Spleen (tissue), 11 donors: Measurements from ENCODE around the gene CCL27. TPM values are rescaled to one million over a fixed set of nuclear protein-coding genes. Genes with fewer than 3 reads are reported as not detected.
A peak's percentile ranks its signal among the peaks of the same experiment; 100 is the strongest.
"Not testable (repeated sequence)": the region's sequence is repeated elsewhere in the genome, so short reads cannot be mapped to it uniquely, and the experiment has no call there.

ENCODE experiments used
- DNase-seq: peaks from one replicate; pipeline ENCODE4 v3.0.0-alpha.2; 2020
- H3K27ac ChIP-seq, 8 donors: fragments of 200-600 bp; sonication (generic) in 7 of 8; 1 replicate in 4 of 8; 2 replicates in 4 of 8; pipeline versions ENCODE4 v1.5.0 to v1.8.0; 2016 to 2021; ENCODE audit warnings: inconsistent platforms in 4 of 8, mild to moderate bottlenecking in 4 of 8, moderate library complexity in 1 of 8
- H3K27me3 ChIP-seq, 7 donors: fragments of 200-600 bp; sonication (generic) in 6 of 7; replicated peaks in 1 of 7; 1 replicate in 4 of 7; 2 replicates in 3 of 7; pipeline versions ENCODE4 v1.5.0 to v1.8.0; 2016 to 2021; ENCODE audit warnings: inconsistent platforms in 3 of 7, mild to moderate bottlenecking in 1 of 7
- H3K36me3 ChIP-seq, 6 donors: fragments of 200-600 bp; sonication (generic) in 5 of 6; 1 replicate in 4 of 6; 2 replicates in 2 of 6; pipeline versions ENCODE4 v1.5.0 to v1.8.0; 2016 to 2021; ENCODE audit warnings: inconsistent platforms in 2 of 6
- H3K4me1 ChIP-seq, 6 donors: fragments of 200-600 bp; sonication (generic) in 5 of 6; 1 replicate in 3 of 6; 2 replicates in 3 of 6; pipeline versions ENCODE4 v1.5.0 to v1.8.0; 2016 to 2021; ENCODE audit warnings: inconsistent platforms in 3 of 6
- H3K4me3 ChIP-seq, 8 donors: fragments of 200-600 bp; sonication (generic) in 7 of 8; 1 replicate in 4 of 8; 2 replicates in 4 of 8; pipeline versions ENCODE4 v1.5.0 to v1.8.0; 2016 to 2021; ENCODE audit warnings: inconsistent platforms in 4 of 8, mild to moderate bottlenecking in 4 of 8, moderate library complexity in 2 of 8
- H3K9me3 ChIP-seq, 8 donors: fragments of 200-600 bp; sonication (generic) in 7 of 8; 1 replicate in 4 of 8; 2 replicates in 4 of 8; pipeline versions ENCODE4 v1.5.0 to v1.8.0; 2016 to 2021; ENCODE audit warnings: inconsistent platforms in 4 of 8
- CTCF ChIP-seq, 11 experiments: fragments of 200-600 bp in 7 of 11; fragments of 450-650 bp in 4 of 11; sonication (generic) in 4 of 11; IDR thresholded peaks in 8 of 11; conservative IDR thresholded peaks in 3 of 11; 1 replicate in 7 of 11; 2 replicates in 4 of 11; pipeline versions ENCODE4 v1.4.0 to v1.8.0; 2016 to 2021; ENCODE audit warnings: antibody characterized with exemption in 11 of 11, inconsistent platforms in 4 of 11, mild to moderate bottlenecking in 1 of 11
- POLR2A ChIP-seq, 3 donors: fragments of 450-650 bp; IDR thresholded peaks; one replicate each; pipeline ENCODE4 v1.5.1; 2017; ENCODE audit warnings: antibody characterized with exemption in 3 of 3, mild to moderate bottlenecking in 1 of 3
- POLR2AphosphoS5 ChIP-seq, 3 donors: sonication (generic); formaldehyde crosslinking; IDR thresholded peaks; one replicate each; pipeline ENCODE4 v1.5.1; 2017; ENCODE audit warnings: antibody characterized with exemption in 3 of 3
- WGBS, 5 donors: extraction: QIAGEN DNeasy Blood & Tissue Kit in 3 of 5; methylation state at CpG; one replicate each; pipeline versions ENCODE4 v1.1.5 to v1.1.7; 2013 to 2018; 5-methylcytosine and 5-hydroxymethylcytosine counted together
- intact Hi-C: fragments of 100-400 bp; cut with DNase I; formaldehyde crosslinking; loops from one replicate; pipeline ENCODE4 v1.15.0; 2023; ENCODE audit warnings: low total_unique reads
- polyA plus RNA-seq, 3 donors: library from polyadenylated mRNA; stranded (reverse); fragments of 200-250 nt; gene quantifications; one replicate each; pipeline ENCODE4 v1.2.1, GENCODE V29; 2013
- total RNA-seq, 7 donors: library from RNA; depleted of rRNA in 3 of 7; stranded (reverse); fragments of >200 nt in 3 of 7; fragmentation: NEBNext Ultra II Directional in 4 of 7; extraction: Animal tissue kit (Norgen Biotek cat#: 25700) in 4 of 7; gene quantifications; one replicate each; pipeline versions ENCODE4 v1.1.0 to v1.2.1, GENCODE V29; 2016 to 2021
- donor health status: healthy with polysubstance abuse.
- donor health status: DM: no; HTN: no; CAD: no; lungs with moderate emphysema.
- donor health status: DM: no; HTN: no; CAD: no.
- donor health status: Bipolar disorder and iron deficiency.
- donor health status: healthy.
- donor health status: DM: no; HTN: no; CAD: no.
- donor health status: DM: yes; HTN: yes; CAD: no.

The CCL27 gene
- total and polyA plus RNA-seq, 10 donors = 0.08 to 0.70 (median 0.32) TPM; not detected in 7

- no peak for DNase-seq
- Histone ChIP-seq H3K4me1 (peaks cover 11 to 29% (median 23%) of the 10 kb centered on the region in 6 donors), H3K4me3 (no peak overlapping the region), H3K27me3 (no peaks in the 10 kb centered on the region), H3K9me3 (no peaks in the 10 kb centered on the region), H3K36me3 (no peaks in the 10 kb centered on the region), H3K27ac (no peak overlapping the region)
- intact Hi-C loops = no loop called here
- TF ChIP-seq CTCF (IDR thresholded peaks at IDR 0.05 in 8 of 11, conservative IDR thresholded peaks at IDR 0.05 in 3 of 11) (no peak), POLR2AphosphoS5 (IDR thresholded peaks at IDR 0.05) (no peak), POLR2A (IDR thresholded peaks at IDR 0.05) (no peak)
- 96 to 100% (median 98%) methylated on average over 1 of the region's 1 CpG for WGBS, 5 donors
Observed at GRCh38 chr9:34642679-34643078, 19.8 kb downstream of the CCL27 start.

- 85 to 95% (median 89%) methylated on average over 8 of the region's 8 CpGs for WGBS, 5 donors
- intact Hi-C loops, DNase-seq, H3K9me3 ChIP-seq, H3K4me3 ChIP-seq, H3K27me3 ChIP-seq, H3K27ac ChIP-seq: not testable (repeated sequence)
- H3K4me1 ChIP-seq = peaks cover 0 to 41% (median 33%) of the 10 kb centered on the region in 6 donors
- H3K36me3 ChIP-seq = peaks cover 0 to 13% (median 3%) of the 10 kb centered on the region in 6 donors
Observed at GRCh38 chr9:34639322-34639721, 23.1 kb downstream of the CCL27 start.

GRCh38 chr9:34638138-34638445, 24.4 kb downstream of the CCL27 start:
- TF ChIP-seq POLR2AphosphoS5 (IDR thresholded peaks at IDR 0.05) (no peak), CTCF (IDR thresholded peaks at IDR 0.05 in 8 of 11, conservative IDR thresholded peaks at IDR 0.05 in 3 of 11) (no peak), POLR2A (IDR thresholded peaks at IDR 0.05) (no peak)
- WGBS, 5 donors = 21 to 38% (median 22%) methylated on average over 7 of the region's 7 CpGs
- Histone ChIP-seq H3K9me3 (no peaks in the 10 kb centered on the region), H3K27me3 (no peaks in the 10 kb centered on the region), H3K36me3 (peaks cover 0 to 13% (median 3%) of the 10 kb centered on the region in 6 donors), H3K4me3 (peak overlapping the region; percentile 66 to 95 (median 72)), H3K4me1 (peaks cover 0 to 49% (median 37%) of the 10 kb centered on the region in 6 donors), H3K27ac (peak overlapping the region; percentile 80 to 95 (median 90))
- DNase-seq = no peak
- intact Hi-C loops = no loop called here

- H3K4me1 ChIP-seq = peaks cover 0 to 49% (median 37%) of the 10 kb centered on the region in 6 donors
- H3K27ac ChIP-seq = peak within 1 kb of the TSS; percentile 80 to 95 (median 90)
- no peaks in the 10 kb centered on the region for H3K27me3 ChIP-seq
- H3K36me3 ChIP-seq = peaks cover 0 to 13% (median 3%) of the 10 kb centered on the region in 6 donors
- DNase-seq = peak; percentile 98
- peak in 1 of 3 donors; percentile 72 for TF ChIP-seq POLR2A (IDR thresholded peaks at IDR 0.05)
- peak in 7 of 11 experiments; percentile 7 to 20 (median 16) for TF ChIP-seq CTCF (IDR thresholded peaks at IDR 0.05 in 8 of 11, conservative IDR thresholded peaks at IDR 0.05 in 3 of 11)
- TF ChIP-seq POLR2AphosphoS5 (IDR thresholded peaks at IDR 0.05) = peak; percentile 93 to 95 (median 95)
- H3K4me3 ChIP-seq = peak within 1 kb of the TSS; percentile 66 to 95 (median 72)
- intact Hi-C loops = no loop called here
- no peaks in the 10 kb centered on the region for H3K9me3 ChIP-seq
- 0 to 1% (median 1%) methylated on average over 32 to 74 of the region's 74 CpGs for WGBS, 5 donors
Observed at GRCh38 chr9:34637356-34638137, 24.9 kb downstream of the CCL27 start, which contains the start of gene SIGMAR1. SIGMAR1 (minus strand) TSS chr9:34637787; CDS start chr9:34637697, 90 bp downstream.
